IMR-90 (cell line): ENCODE results near the gene SPAG9. TPM values are rescaled to one million over a fixed set of nuclear protein-coding genes. Genes with fewer than 3 reads are reported as not detected.
A peak's percentile ranks its signal among the peaks of the same experiment; 100 is the strongest.

ENCODE experiments used
- ATAC-seq: fragments of 200-7000 bp; cut with Tn5 transposase; 2 replicates; pipeline ENCODE4 v1.9.1; 2020; ENCODE audit warnings: low read depth, mild to moderate bottlenecking, moderate library complexity
- BruUV-seq: library from RNA; stranded (reverse); fragments of 400-500 nt; replicated peaks from 2 replicates; lab custom pipeline; 2021; lab: Mats Ljungman, UMichigan
- CTCF ChIA-PET: fragments of 300-600 bp; formaldehyde crosslinking; extraction: SDS; loops from one replicate; lab custom pipeline; 2021; ENCODE audit warnings: antibody characterized with exemption; lab: Yijun Ruan, JAX
- POLR2A ChIA-PET: fragments of 300-600 bp; sonication (Branson Sonifier 250); formaldehyde crosslinking; loops from one replicate; lab custom pipeline; 2022; ENCODE audit warnings: antibody characterized with exemption; ENCODE audit not compliant: unreplicated experiment; lab: Charles Lee
- DNase-seq: peaks from one replicate; pipeline ENCODE4 v3.0.0; 2013
- H2AFZ ChIP-seq: replicated peaks from 2 replicates; pipeline ENCODE3; 2013; ENCODE audit warnings: low read length, mild to moderate bottlenecking; ENCODE audit not compliant: poor library complexity
- H2AK5ac ChIP-seq: 2 replicates; pipeline ENCODE4 v1.6.1; 2013; ENCODE audit warnings: low read depth, low read length, inconsistent platforms
- H2AK9ac ChIP-seq: replicated peaks from 2 replicates; pipeline ENCODE3; 2013; ENCODE audit warnings: mild to moderate bottlenecking, low read depth, low read length, moderate library complexity; ENCODE audit not compliant: poor library complexity
- H2BK120ac ChIP-seq: 2 replicates; pipeline ENCODE4 v1.6.1; 2013; ENCODE audit warnings: low read depth, low read length, inconsistent platforms
- H2BK15ac ChIP-seq: 3 replicates; pipeline ENCODE4 v1.6.1; 2013; ENCODE audit warnings: low read depth, low read length, inconsistent platforms
- H2BK20ac ChIP-seq: 2 replicates; pipeline ENCODE4 v1.6.1; 2013; ENCODE audit warnings: low read depth, mild to moderate bottlenecking, inconsistent platforms, low read length, moderate library complexity
- H2BK5ac ChIP-seq: 2 replicates; pipeline ENCODE4 v1.6.1; 2013; ENCODE audit warnings: mild to moderate bottlenecking, low read depth, low read length, inconsistent platforms; ENCODE audit not compliant: poor library complexity, severe bottlenecking
- H3K14ac ChIP-seq: replicated peaks from 2 replicates; pipeline ENCODE4 v1.6.1; 2013; ENCODE audit warnings: low read depth, low read length, inconsistent platforms
- H3K18ac ChIP-seq: 2 replicates; pipeline ENCODE4 v1.6.1; 2013; ENCODE audit warnings: low read depth, low read length, control low read depth
- H3K23ac ChIP-seq: 2 replicates; pipeline ENCODE4 v1.6.1; 2013; ENCODE audit warnings: low read depth, low read length, inconsistent platforms
- H3K27ac ChIP-seq: 2 replicates; pipeline ENCODE4 v1.5.1; 2013; ENCODE audit warnings: mild to moderate bottlenecking, control low read depth, low read length; ENCODE audit not compliant: insufficient read depth
- H3K27me3 ChIP-seq: 2 replicates; pipeline ENCODE4 v1.6.1; 2013; ENCODE audit warnings: low read length; ENCODE audit not compliant: control insufficient read depth, insufficient read depth
- H3K36me3 ChIP-seq: 2 replicates; pipeline ENCODE4 v1.6.1; 2013; ENCODE audit warnings: low read length, mixed read lengths; ENCODE audit not compliant: control insufficient read depth, insufficient read depth
- H3K4ac ChIP-seq: 2 replicates; pipeline ENCODE4 v1.6.1; 2013; ENCODE audit warnings: low read depth, low read length, inconsistent platforms
- H3K4me1 ChIP-seq: 2 replicates; pipeline ENCODE4 v1.6.1; 2013; ENCODE audit warnings: low read length, mixed read lengths; ENCODE audit not compliant: control insufficient read depth, insufficient read depth
- H3K4me2 ChIP-seq: 2 replicates; pipeline ENCODE4 v1.6.1; 2013; ENCODE audit warnings: low read depth, mild to moderate bottlenecking, control low read depth, low read length, moderate library complexity
- H3K4me3 ChIP-seq: 2 replicates; pipeline ENCODE4 v1.5.1; 2013; ENCODE audit warnings: low read depth, mild to moderate bottlenecking, control low read depth, low read length, moderate library complexity; ENCODE audit not compliant: insufficient read depth
- H3K56ac ChIP-seq: 2 replicates; pipeline ENCODE4 v1.6.1; 2013; ENCODE audit warnings: low read length, inconsistent platforms; ENCODE audit not compliant: insufficient read depth; ENCODE audit errors: extremely low read depth
- H3K79me1 ChIP-seq, 2 experiments: 2 replicates each; pipeline ENCODE4 v1.6.1; 2013; ENCODE audit warnings: low read length in 2 of 2, inconsistent platforms in 1 of 2, low read depth in 1 of 2
- H3K9ac ChIP-seq: 2 replicates; pipeline ENCODE4 v1.6.1; 2013; ENCODE audit warnings: low read depth, low read length, control low read depth
- H3K9me1 ChIP-seq: 2 replicates; pipeline ENCODE4 v1.6.1; 2013; ENCODE audit warnings: low read length, inconsistent platforms; ENCODE audit not compliant: insufficient read depth
- H3K9me3 ChIP-seq: 2 replicates; pipeline ENCODE4 v1.6.1; 2013; ENCODE audit warnings: low read length; ENCODE audit not compliant: control insufficient read depth, insufficient read depth
- H4K20me1 ChIP-seq: 2 replicates; pipeline ENCODE4 v1.6.1; 2013; ENCODE audit warnings: low read length, inconsistent platforms; ENCODE audit not compliant: insufficient read depth
- H4K5ac ChIP-seq: 2 replicates; pipeline ENCODE4 v1.6.1; 2013; ENCODE audit warnings: mild to moderate bottlenecking, low read depth, low read length, control low read depth
- H4K8ac ChIP-seq, 2 experiments: 2 replicates each; pipeline ENCODE4 v1.6.1; 2013; ENCODE audit warnings: low read depth in 2 of 2, low read length in 2 of 2, control low read depth in 1 of 2, inconsistent platforms in 1 of 2
- H4K91ac ChIP-seq: 2 replicates; pipeline ENCODE4 v1.6.1; 2013; ENCODE audit warnings: low read depth, low read length, inconsistent platforms; ENCODE audit not compliant: insufficient read depth
- BHLHE40 ChIP-seq: fragments of 150-350 bp; IDR thresholded peaks from 2 replicates; pipeline ENCODE4 v1.6.1; 2016; ENCODE audit warnings: mild to moderate bottlenecking, low read depth, low read length
- CEBPB ChIP-seq: IDR thresholded peaks from 2 replicates; pipeline ENCODE4 v1.6.1; 2012; ENCODE audit warnings: low read depth, low read length, improper control_type of control experiment
- CHD1 ChIP-seq: IDR thresholded peaks from 2 replicates; pipeline ENCODE4 v1.6.1; 2012; ENCODE audit warnings: low read depth, low read length, improper control_type of control experiment
- CTCF ChIP-seq: conservative IDR thresholded peaks from 2 replicates; pipeline ENCODE4 v1.5.1; 2012; ENCODE audit warnings: mild to moderate bottlenecking, low read depth, low read length, improper control_type of control experiment
- ELK1 ChIP-seq: fragments of 150-350 bp; IDR thresholded peaks from 2 replicates; pipeline ENCODE4 v1.6.1; 2016; ENCODE audit warnings: low read depth, mild to moderate bottlenecking, low read length, moderate library complexity, borderline replicate concordance
- MAFK ChIP-seq: IDR thresholded peaks from 2 replicates; pipeline ENCODE4 v1.6.1; 2012; ENCODE audit warnings: low read depth, low read length, improper control_type of control experiment
- MAZ ChIP-seq: IDR thresholded peaks from 2 replicates; pipeline ENCODE4 v1.6.1; 2012; ENCODE audit warnings: low read depth, mild to moderate bottlenecking, low read length, improper control_type of control experiment, moderate library complexity, borderline replicate concordance
- MXI1 ChIP-seq: IDR thresholded peaks from 2 replicates; pipeline ENCODE4 v1.6.1; 2012; ENCODE audit warnings: low read depth, mild to moderate bottlenecking, low read length, moderate library complexity, borderline replicate concordance
- NFE2L2 ChIP-seq: fragments of 150-350 bp; IDR thresholded peaks from 2 replicates; pipeline ENCODE4 v1.6.1; 2016; ENCODE audit warnings: low read depth, mild to moderate bottlenecking, low read length
- POLR2A ChIP-seq: IDR thresholded peaks from 2 replicates; pipeline ENCODE4 v1.6.1; 2012; ENCODE audit warnings: mild to moderate bottlenecking, low read depth, low read length
- RAD21 ChIP-seq: IDR thresholded peaks from 2 replicates; pipeline ENCODE4 v1.6.1; 2012; ENCODE audit warnings: low read length, improper control_type of control experiment
- RCOR1 ChIP-seq: IDR thresholded peaks from 2 replicates; pipeline ENCODE4 v1.6.1; 2012; ENCODE audit warnings: mild to moderate bottlenecking, low read length, improper control_type of control experiment; ENCODE audit not compliant: insufficient replicate concordance
- USF2 ChIP-seq: fragments of 150-350 bp; IDR thresholded peaks from 2 replicates; pipeline ENCODE4 v1.6.1; 2017; ENCODE audit warnings: mild to moderate bottlenecking, antibody characterized with exemption, low read length, low read depth
- WGBS, 2 experiments: methylation state at CpG; one replicate each; pipeline versions ENCODE4 v1.1.5 to v1.1.7; 2013; ENCODE audit warnings: missing lambda C conversion rate in 2 of 2; ENCODE audit not compliant: insufficient read length in 1 of 2; ENCODE audit errors: extremely low coverage in 2 of 2; 5-methylcytosine and 5-hydroxymethylcytosine counted together
- dilution Hi-C: fragments of 300-500 bp; cut with HindIII; formaldehyde crosslinking; loops from one replicate; pipeline ENCODE4 v1.14.3; 2018; ENCODE audit warnings: low sequenced_read_pairs; ENCODE audit not compliant: unreplicated experiment
- in situ Hi-C: fragments of 300-500 bp; cut with MboI; formaldehyde crosslinking; loops from 3 replicates; pipeline ENCODE4 v1.14.3; 2019; ENCODE audit warnings: low sequenced_read_pairs, inconsistent platforms, mixed read lengths
- intact Hi-C: fragments of 100-400 bp; cut with micrococcal nuclease; formaldehyde crosslinking; loops from 2 replicates; pipeline ENCODE4 v1.10.0; 2022
- polyA plus RNA-seq, 3 experiments: library from polyadenylated mRNA; depleted of rRNA; stranded (reverse); fragments of >200 nt; gene quantifications; 2 replicates each; pipeline ENCODE4 v1.2.3, GENCODE V29; 2012; ENCODE audit warnings: low replicate concordance in 1 of 3
- total RNA-seq: library from RNA; depleted of rRNA; stranded (reverse); fragments of >200 nt; gene quantifications from 2 replicates; pipeline ENCODE4 v1.2.3, GENCODE V29; 2012

Gene SPAG9
- total and polyA plus RNA-seq, 2 of the 4 experiments (the other 2 are of a cell fraction), result 26.7 to 75.5 TPM

GRCh38 chr17:51056813-51057510 lies 63.7 kb downstream of the SPAG9 start:
- Histone ChIP-seq H2BK15ac (peak overlapping the region; percentile 4; the same call in 1 of the 3 replicates), H2AFZ (peak overlapping the region; percentile 12), H3K9ac (no peak overlapping the region), H4K91ac (no peak overlapping the region), H3K56ac (no peak overlapping the region), H3K18ac (no peak overlapping the region), H3K27me3 (no peaks in the 10 kb centered on the region), H3K4ac (peak overlapping the region; percentile 11; the same call in 1 of the 2 replicates), H3K79me1 (peaks cover 10 to 54% of the 10 kb centered on the region in 2 experiments), H2BK5ac (peak overlapping the region; percentile 69), H2AK9ac (no peak overlapping the region), H3K14ac (peak overlapping the region; percentile 15; the same call in 1 of the 2 replicates), H3K9me3 (no peaks in the 10 kb centered on the region), H3K4me3 (no peak overlapping the region), H2BK20ac (no peak overlapping the region), H3K23ac (peak overlapping the region; percentile 20; the same call in 1 of the 2 replicates), H3K4me2 (peak overlapping the region; percentile 28), H4K5ac (no peak overlapping the region), H2AK5ac (peak overlapping the region; percentile 0; the same call in 1 of the 2 replicates), H4K20me1 (peaks cover 10% of the 10 kb centered on the region), H2BK120ac (no peak overlapping the region; the same call in 1 of the 2 replicates), H4K8ac (peak overlapping the region in 1 of 2 experiments; percentile 1; a peak in 1 of 4 replicates), H3K36me3 (no peaks in the 10 kb centered on the region), H3K27ac (peak overlapping the region; percentile 7; the same call in 1 of the 2 replicates), H3K9me1 (peaks cover 2% of the 10 kb centered on the region), H3K4me1 (peaks cover 10% of the 10 kb centered on the region)
- DNase-seq (peak; percentile 93), ATAC-seq (peak; percentile 90)
- ChIA-PET CTCF (interaction anchor here (0.6 to 2.1 kb wide), 14 partner anchors 9 to 256 kb away, joined by 3 to 8 read pairs (median 3); partner anchors contain the start of gene NME1), POLR2A (no interaction called here)
- dilution Hi-C loops (no loop called here), intact Hi-C loops (loop anchor here (1.0 to 2.0 kb wide), 3 partner anchors 56 to 96 kb away; partner anchors contain the start of genes NME1 and SPAG9), in situ Hi-C loops (no loop called here)
- BruUV-seq, result no TSS peak
- WGBS, 2 experiments, result no CpG with 5 or more reads among the region's 1 CpG
- 0 out of 2 replicates have a peak, but pooled peaks have one; percentile 7 for TF ChIP-seq USF2
- peak; percentile 55; the same call in 1 of the 2 replicates for TF ChIP-seq POLR2A
- no peak for TF ChIP-seq ELK1
- TF ChIP-seq MAZ, result peak; percentile 49; the same call in 1 of the 2 replicates
- no peak for TF ChIP-seq MAFK
- peak; percentile 52; the same call in 1 of the 2 replicates for TF ChIP-seq CEBPB
- TF ChIP-seq CHD1, result no peak
- TF ChIP-seq CTCF, result peak; percentile 74
- TF ChIP-seq RCOR1, result peak; percentile 68
- peak; percentile 70 for TF ChIP-seq RAD21
- no peak for TF ChIP-seq NFE2L2
- TF ChIP-seq MXI1, result no peak
- peak; percentile 25; the same call in 1 of the 2 replicates for TF ChIP-seq BHLHE40
